Ascending aorta (tissue), 2 donors: ENCODE data around the gene FAM221B. TPM values are rescaled to one million over a fixed set of nuclear protein-coding genes. Genes with fewer than 3 reads are reported as not detected.

Experiments
- DNase-seq, 2 donors: peaks; one replicate each; pipeline ENCODE4 v3.0.0-alpha.2; 2019; ENCODE audit warnings: low spot score in 2 of 2
- H3K27ac ChIP-seq, 2 donors: fragments of 200-600 bp; sonication (generic); one replicate each; pipeline ENCODE4 v1.5.1; 2016 to 2017; ENCODE audit warnings: mild to moderate bottlenecking in 1 of 2
- H3K27me3 ChIP-seq: fragments of 200-600 bp; sonication (generic); one replicate; pipeline ENCODE4 v1.5.1; 2017
- H3K36me3 ChIP-seq, 2 donors: fragments of 200-600 bp; sonication (generic); one replicate each; pipeline ENCODE4 v1.5.1; 2016
- H3K4me1 ChIP-seq, 2 donors: fragments of 200-600 bp; sonication (generic); one replicate each; pipeline ENCODE4 v1.5.1; 2016 to 2017; ENCODE audit warnings: mild to moderate bottlenecking in 1 of 2
- H3K4me3 ChIP-seq, 2 donors: fragments of 200-600 bp; sonication (generic); one replicate each; pipeline ENCODE4 v1.5.1; 2016 to 2017; ENCODE audit warnings: mild to moderate bottlenecking in 1 of 2
- H3K9me3 ChIP-seq, 2 donors: fragments of 200-600 bp; sonication (generic); one replicate each; pipeline ENCODE4 v1.5.1; 2016
- intact Hi-C: fragments of 100-400 bp; cut with DNase I; formaldehyde crosslinking; loops from one replicate; pipeline ENCODE4 v1.15.1; 2023
- total RNA-seq: library from RNA; depleted of rRNA; stranded (reverse); fragments of >200 nt; gene quantifications from one replicate; pipeline ENCODE4 v1.1.0, GENCODE V29; 2016
- TF ChIP-seq, protein P1 (sequence below), 3 experiments: fragments of 200-600 bp in 2 of 3; fragments of 450-650 bp in 1 of 3; sonication (generic) in 2 of 3; IDR thresholded peaks; one replicate each; pipeline ENCODE4 v1.5.1; 2016 to 2019; ENCODE audit warnings: antibody characterized with exemption in 3 of 3, mild to moderate bottlenecking in 1 of 3, moderate library complexity in 1 of 3

Gene FAM221B
- total RNA-seq, 1 donor from 2014 or later = not detected

DNA sequence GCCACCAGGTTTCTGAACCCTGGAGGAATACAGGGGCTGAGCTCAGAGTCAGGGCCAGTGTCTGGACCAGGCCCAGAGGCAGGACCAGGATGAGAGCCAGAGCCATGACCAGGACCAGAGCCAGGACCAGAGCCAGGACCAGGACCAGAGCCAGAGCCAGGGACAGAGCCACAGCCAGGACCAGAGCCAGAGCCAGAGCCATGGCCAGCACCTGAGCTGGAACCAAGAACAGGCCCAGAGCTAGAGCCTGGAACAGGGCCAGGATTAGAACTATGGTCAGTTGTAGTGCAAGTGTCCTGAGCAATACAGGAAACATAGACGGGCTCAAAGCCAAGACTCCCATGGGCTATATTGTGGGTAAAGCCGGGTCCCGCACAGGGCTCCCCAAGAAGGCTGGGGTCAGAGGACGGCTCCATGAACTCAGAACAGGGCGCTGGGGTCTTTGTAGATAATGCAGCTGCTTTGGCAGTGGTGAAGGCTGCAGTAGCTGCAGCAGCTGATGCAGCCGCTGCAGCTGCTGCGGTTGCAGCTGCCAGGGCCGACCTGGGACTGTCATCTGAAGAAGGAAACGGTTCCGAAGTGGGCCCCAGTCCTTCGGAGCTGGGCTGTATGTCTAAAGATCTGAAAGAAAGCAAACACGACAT, 17.0 kb downstream of the FAM221B start:
- intact Hi-C loops = loop anchor here (1.0 to 10.0 kb wide), 3 partner anchors 18 to 223 kb away; partner anchors contain the start of genes CCDC107, RECK and RMRP

DNA sequence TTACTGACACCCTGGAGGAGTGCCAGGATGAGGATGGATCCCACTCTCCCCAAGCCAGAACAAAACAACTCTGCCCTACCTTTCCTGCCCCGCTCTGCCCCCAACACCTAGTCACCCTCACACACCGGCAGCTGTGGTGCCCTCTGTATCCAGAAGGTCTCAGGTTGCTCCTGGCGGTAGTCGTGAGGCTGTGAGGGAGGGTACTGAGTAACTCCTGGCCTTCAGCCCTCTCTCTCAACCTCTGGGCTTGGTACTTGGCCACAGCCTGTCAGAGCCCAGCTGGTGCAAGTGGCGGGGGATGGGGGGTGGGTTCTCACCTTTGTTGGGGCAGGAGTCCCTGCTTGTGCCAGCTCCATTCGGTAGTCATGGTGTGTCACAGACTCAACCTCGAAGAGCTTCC, 18.4 kb downstream of the FAM221B start:
- no peaks in the 10 kb centered on the region for H3K27me3 ChIP-seq
- H3K9me3 ChIP-seq = no peaks in the 10 kb centered on the region
- no peak for DNase-seq
- peaks cover 26 to 47% of the 10 kb centered on the region in 2 donors for H3K36me3 ChIP-seq
- no peak overlapping the region for H3K27ac ChIP-seq
- intact Hi-C loops = loop anchor here (5.0 to 10.0 kb wide), 2 partner anchors 153 to 225 kb away; partner anchors contain the start of genes CCDC107, RECK and RMRP
- TF ChIP-seq, protein P1, sequence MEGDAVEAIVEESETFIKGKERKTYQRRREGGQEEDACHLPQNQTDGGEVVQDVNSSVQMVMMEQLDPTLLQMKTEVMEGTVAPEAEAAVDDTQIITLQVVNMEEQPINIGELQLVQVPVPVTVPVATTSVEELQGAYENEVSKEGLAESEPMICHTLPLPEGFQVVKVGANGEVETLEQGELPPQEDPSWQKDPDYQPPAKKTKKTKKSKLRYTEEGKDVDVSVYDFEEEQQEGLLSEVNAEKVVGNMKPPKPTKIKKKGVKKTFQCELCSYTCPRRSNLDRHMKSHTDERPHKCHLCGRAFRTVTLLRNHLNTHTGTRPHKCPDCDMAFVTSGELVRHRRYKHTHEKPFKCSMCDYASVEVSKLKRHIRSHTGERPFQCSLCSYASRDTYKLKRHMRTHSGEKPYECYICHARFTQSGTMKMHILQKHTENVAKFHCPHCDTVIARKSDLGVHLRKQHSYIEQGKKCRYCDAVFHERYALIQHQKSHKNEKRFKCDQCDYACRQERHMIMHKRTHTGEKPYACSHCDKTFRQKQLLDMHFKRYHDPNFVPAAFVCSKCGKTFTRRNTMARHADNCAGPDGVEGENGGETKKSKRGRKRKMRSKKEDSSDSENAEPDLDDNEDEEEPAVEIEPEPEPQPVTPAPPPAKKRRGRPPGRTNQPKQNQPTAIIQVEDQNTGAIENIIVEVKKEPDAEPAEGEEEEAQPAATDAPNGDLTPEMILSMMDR (IDR thresholded peaks at IDR 0.05) = no peak
- H3K4me3 ChIP-seq = no peak overlapping the region
- H3K4me1 ChIP-seq = peaks cover 8 to 27% of the 10 kb centered on the region in 2 donors

More for the DNA sequence above, 17.0 kb downstream of the FAM221B start:
- Histone ChIP-seq H3K36me3 (peaks cover 22 to 33% of the 10 kb centered on the region in 2 donors), H3K9me3 (no peaks in the 10 kb centered on the region), H3K27ac (peak overlapping the region; percentile 84 to 92), H3K27me3 (no peaks in the 10 kb centered on the region), H3K4me3 (peak overlapping the region; percentile 56 to 63), H3K4me1 (peaks cover 8 to 27% of the 10 kb centered on the region in 2 donors)
- TF ChIP-seq, protein P1 (IDR thresholded peaks at IDR 0.05) = no peak
- DNase-seq = no peak

DNA sequence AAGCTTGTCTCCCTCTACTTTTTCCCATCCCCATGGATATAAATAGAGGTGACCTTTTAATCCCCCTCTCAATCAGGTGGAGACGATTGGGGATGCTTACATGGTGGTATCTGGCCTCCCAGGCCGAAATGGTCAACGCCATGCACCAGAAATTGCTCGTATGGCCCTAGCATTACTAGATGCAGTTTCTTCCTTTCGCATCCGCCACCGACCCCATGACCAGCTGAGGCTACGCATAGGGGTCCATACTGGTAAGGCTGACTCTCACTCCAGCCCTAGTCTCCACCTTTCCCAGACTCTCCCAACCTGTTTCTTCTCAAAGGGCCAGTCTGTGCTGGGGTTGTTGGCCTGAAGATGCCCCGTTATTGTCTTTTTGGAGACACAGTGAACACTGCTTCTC, 20.1 kb downstream of the FAM221B start:
- Histone ChIP-seq H3K27me3 (no peaks in the 10 kb centered on the region), H3K27ac (no peak overlapping the region), H3K4me3 (no peak overlapping the region), H3K9me3 (no peaks in the 10 kb centered on the region), H3K36me3 (peaks cover 30 to 50% of the 10 kb centered on the region in 2 donors), H3K4me1 (peaks cover 3 to 19% of the 10 kb centered on the region in 2 donors)
- TF ChIP-seq, protein P1 (IDR thresholded peaks at IDR 0.05) = no peak
- DNase-seq = peak in 1 of 2 donors; percentile 56
- intact Hi-C loops = no loop called here

DNA sequence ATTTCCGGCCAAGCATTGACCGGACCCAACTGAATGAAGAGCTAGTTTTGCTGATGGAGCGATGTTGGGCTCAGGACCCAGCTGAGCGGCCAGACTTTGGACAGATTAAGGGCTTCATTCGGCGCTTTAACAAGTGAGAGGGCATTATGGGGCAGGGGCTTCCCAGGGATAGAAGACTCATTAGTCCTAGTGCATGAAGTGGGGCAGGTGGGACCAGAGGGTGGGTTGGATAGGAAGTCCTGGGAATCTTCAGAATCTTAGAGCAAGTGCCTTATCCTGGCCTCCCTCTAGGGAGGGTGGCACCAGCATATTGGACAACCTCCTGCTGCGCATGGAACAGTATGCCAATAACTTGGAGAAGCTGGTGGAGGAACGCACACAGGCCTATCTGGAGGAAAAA, 22.4 kb downstream of the FAM221B start:
- Histone ChIP-seq H3K4me3 (no peak overlapping the region), H3K27ac (no peak overlapping the region), H3K27me3 (no peaks in the 10 kb centered on the region), H3K9me3 (no peaks in the 10 kb centered on the region), H3K4me1 (peaks cover 0 to 3% of the 10 kb centered on the region in 2 donors), H3K36me3 (peaks cover 36 to 68% of the 10 kb centered on the region in 2 donors)
- DNase-seq = peak in 1 of 2 donors; percentile 59
- TF ChIP-seq, protein P1 (IDR thresholded peaks at IDR 0.05) = no peak
- intact Hi-C loops = no loop called here

DNA sequence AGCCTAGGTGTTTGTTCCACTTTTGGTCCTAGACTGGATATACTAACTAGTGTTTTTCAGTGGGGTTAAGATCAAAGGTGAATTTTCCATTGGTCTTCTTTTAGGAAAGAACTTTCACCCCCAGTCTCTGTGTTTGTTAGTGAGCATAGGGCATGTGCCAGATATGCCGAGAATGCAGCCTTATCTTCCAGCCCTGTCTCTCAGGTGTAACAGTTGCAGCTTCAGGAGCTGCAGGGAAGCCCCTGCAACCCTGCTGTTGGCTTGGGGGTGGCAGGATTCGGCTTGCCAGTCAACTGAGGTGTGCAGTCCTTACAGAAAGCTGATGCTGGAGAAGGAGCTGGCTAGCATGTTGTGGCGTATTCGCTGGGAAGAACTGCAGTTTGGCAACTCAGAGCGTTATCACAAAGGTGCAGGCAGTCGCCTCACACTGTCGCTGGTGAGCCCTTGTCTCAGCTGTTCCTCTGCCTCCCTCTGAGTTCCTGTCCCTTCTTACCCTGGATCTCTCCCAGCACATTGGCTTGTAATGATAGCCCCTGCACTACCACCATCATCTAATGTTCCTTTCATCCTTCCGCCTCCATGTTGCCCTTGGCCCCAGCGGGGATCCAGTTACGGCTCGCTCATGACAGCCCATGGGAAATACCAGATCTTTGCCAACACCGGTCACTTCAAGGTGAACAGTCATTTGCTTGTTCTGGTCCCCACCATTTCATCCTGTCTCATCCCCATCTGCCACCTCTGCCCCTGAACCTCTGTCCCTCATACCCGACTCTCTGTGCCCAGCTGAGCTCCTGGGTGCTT, 27.0 kb downstream of the FAM221B start:
- Histone ChIP-seq H3K4me3 (no peak overlapping the region), H3K27ac (no peak overlapping the region), H3K4me1 (peaks cover 0 to 4% of the 10 kb centered on the region in 2 donors), H3K36me3 (peaks cover 31 to 50% of the 10 kb centered on the region in 2 donors), H3K27me3 (no peaks in the 10 kb centered on the region), H3K9me3 (no peaks in the 10 kb centered on the region)
- intact Hi-C loops = no loop called here
- peak in 1 of 2 donors; percentile 47 for DNase-seq
- TF ChIP-seq, protein P1 (IDR thresholded peaks at IDR 0.05) = no peak
